ENCODE results near the gene MAPKAP1. TPM values are rescaled to one million over a fixed set of nuclear protein-coding genes. Genes with fewer than 3 reads are reported as not detected.

The MAPKAP1 gene
- polyA plus RNA-seq, 3 donors, result 39.9 to 57.5 (median 44.1) TPM

GRCh38 chr9:125443367-125443766 is 263.6 kb downstream of the MAPKAP1 start:
- no peak overlapping the region for H2AFZ ChIP-seq (ENCODE audit: insufficient read depth, low read depth, low read length, poor library complexity, severe bottlenecking)
- H3K4me3 ChIP-seq (replicated peaks in 1 of 3; ENCODE audit: low read depth in 2 of 3, low read length in 3 of 3), result no peak overlapping the region
- H3K4me1 ChIP-seq (ENCODE audit: control insufficient read depth in 1 of 2, insufficient read depth in 2 of 2, low read length in 2 of 2), result no peaks in the 10 kb centered on the region
- H3K9me3 ChIP-seq (replicated peaks in 1 of 2; ENCODE audit: control insufficient read depth in 1 of 2, insufficient read depth in 1 of 2, low read length in 2 of 2), result no peaks in the 10 kb centered on the region
- no peak overlapping the region for H3K4me3 Mint-ChIP-seq
- H3K9ac ChIP-seq (ENCODE audit: insufficient read depth, low read length, poor library complexity, severe bottlenecking), result no peak overlapping the region
- H3K27me3 Mint-ChIP-seq (ENCODE audit: low read depth in 3 of 3), result peaks cover 0 to 2% (median 0%) of the 10 kb centered on the region in 3 donors
- no peak for DNase-seq
- no peaks in the 10 kb centered on the region for H3K79me2 ChIP-seq (ENCODE audit: insufficient read depth, low read length)
- no peaks in the 10 kb centered on the region for H3K9me3 Mint-ChIP-seq
- H3K27ac ChIP-seq (ENCODE audit: low read depth in 1 of 2, low read length in 2 of 2), result no peak overlapping the region
- peaks cover 66% of the 10 kb centered on the region in 2 donors for H3K36me3 Mint-ChIP-seq
- no peaks in the 10 kb centered on the region for H3K4me1 Mint-ChIP-seq
- intact Hi-C loops (cut with micrococcal nuclease), result no loop called here
- no peaks in the 10 kb centered on the region for H4K20me1 ChIP-seq (ENCODE audit: insufficient read depth, low read length)
- no peaks in the 10 kb centered on the region for H3K27me3 ChIP-seq (ENCODE audit: control insufficient read depth in 2 of 2, insufficient read depth in 2 of 2, low read length in 2 of 2)
- H3K27ac Mint-ChIP-seq, result no peak overlapping the region
- peaks cover 55 to 90% of the 10 kb centered on the region in 2 donors for H3K36me3 ChIP-seq (replicated peaks in 1 of 2; ENCODE audit: control insufficient read depth in 1 of 2, insufficient read depth in 2 of 2, low read length in 2 of 2)
- WGBS (ENCODE audit: insufficient coverage), result no CpG with 5 or more reads among the region's 8 CpGs
- no peak overlapping the region for H3K4me2 ChIP-seq (replicated peaks; ENCODE audit: extremely low read depth, low read length, poor library complexity, severe bottlenecking)
- TF ChIP-seq, protein P1, sequence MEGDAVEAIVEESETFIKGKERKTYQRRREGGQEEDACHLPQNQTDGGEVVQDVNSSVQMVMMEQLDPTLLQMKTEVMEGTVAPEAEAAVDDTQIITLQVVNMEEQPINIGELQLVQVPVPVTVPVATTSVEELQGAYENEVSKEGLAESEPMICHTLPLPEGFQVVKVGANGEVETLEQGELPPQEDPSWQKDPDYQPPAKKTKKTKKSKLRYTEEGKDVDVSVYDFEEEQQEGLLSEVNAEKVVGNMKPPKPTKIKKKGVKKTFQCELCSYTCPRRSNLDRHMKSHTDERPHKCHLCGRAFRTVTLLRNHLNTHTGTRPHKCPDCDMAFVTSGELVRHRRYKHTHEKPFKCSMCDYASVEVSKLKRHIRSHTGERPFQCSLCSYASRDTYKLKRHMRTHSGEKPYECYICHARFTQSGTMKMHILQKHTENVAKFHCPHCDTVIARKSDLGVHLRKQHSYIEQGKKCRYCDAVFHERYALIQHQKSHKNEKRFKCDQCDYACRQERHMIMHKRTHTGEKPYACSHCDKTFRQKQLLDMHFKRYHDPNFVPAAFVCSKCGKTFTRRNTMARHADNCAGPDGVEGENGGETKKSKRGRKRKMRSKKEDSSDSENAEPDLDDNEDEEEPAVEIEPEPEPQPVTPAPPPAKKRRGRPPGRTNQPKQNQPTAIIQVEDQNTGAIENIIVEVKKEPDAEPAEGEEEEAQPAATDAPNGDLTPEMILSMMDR (IDR thresholded peaks at IDR 0.05), result no peak

GRCh38 chr9:125442452-125442851 is 264.6 kb downstream of the MAPKAP1 start:
- Mint-ChIP-seq H3K9me3 (no peaks in the 10 kb centered on the region), H3K36me3 (peaks cover 66% of the 10 kb centered on the region in 2 donors), H3K27ac (no peak overlapping the region), H3K4me3 (no peak overlapping the region), H3K27me3 (ENCODE audit: low read depth in 3 of 3) (peaks cover 0 to 2% (median 0%) of the 10 kb centered on the region in 3 donors), H3K4me1 (no peaks in the 10 kb centered on the region)
- no peak for DNase-seq
- intact Hi-C loops (cut with micrococcal nuclease), result no loop called here
- H2AFZ ChIP-seq (ENCODE audit: insufficient read depth, low read depth, low read length, poor library complexity, severe bottlenecking), result no peak overlapping the region
- H4K20me1 ChIP-seq (ENCODE audit: insufficient read depth, low read length), result no peaks in the 10 kb centered on the region
- 97% methylated on average over 4 of the region's 5 CpGs for WGBS (ENCODE audit: insufficient coverage)
- no peaks in the 10 kb centered on the region for H3K4me1 ChIP-seq (ENCODE audit: control insufficient read depth in 1 of 2, insufficient read depth in 2 of 2, low read length in 2 of 2)
- no peak overlapping the region for H3K4me3 ChIP-seq (replicated peaks in 1 of 3; ENCODE audit: low read depth in 2 of 3, low read length in 3 of 3)
- H3K27me3 ChIP-seq (ENCODE audit: control insufficient read depth in 2 of 2, insufficient read depth in 2 of 2, low read length in 2 of 2), result no peaks in the 10 kb centered on the region
- TF ChIP-seq, protein P1 (IDR thresholded peaks at IDR 0.05), result no peak
- H3K9ac ChIP-seq (ENCODE audit: insufficient read depth, low read length, poor library complexity, severe bottlenecking), result no peak overlapping the region
- peaks cover 54 to 92% of the 10 kb centered on the region in 2 donors for H3K36me3 ChIP-seq (replicated peaks in 1 of 2; ENCODE audit: control insufficient read depth in 1 of 2, insufficient read depth in 2 of 2, low read length in 2 of 2)
- H3K79me2 ChIP-seq (ENCODE audit: insufficient read depth, low read length), result no peaks in the 10 kb centered on the region
- H3K9me3 ChIP-seq (replicated peaks in 1 of 2; ENCODE audit: control insufficient read depth in 1 of 2, insufficient read depth in 1 of 2, low read length in 2 of 2), result no peaks in the 10 kb centered on the region
- H3K27ac ChIP-seq (ENCODE audit: low read depth in 1 of 2, low read length in 2 of 2), result no peak overlapping the region
- H3K4me2 ChIP-seq (replicated peaks; ENCODE audit: extremely low read depth, low read length, poor library complexity, severe bottlenecking), result no peak overlapping the region
